NCI-H226 (cell line): ENCODE results near the gene F11.
"Not testable (repeated sequence)": the region's sequence is repeated elsewhere in the genome, so short reads cannot be mapped to it uniquely, and the experiment has no call there.

ENCODE experiments used
- DNase-seq: peaks from one replicate; pipeline ENCODE4 v3.0.0-alpha.2; 2015

F11 gene

DNA sequence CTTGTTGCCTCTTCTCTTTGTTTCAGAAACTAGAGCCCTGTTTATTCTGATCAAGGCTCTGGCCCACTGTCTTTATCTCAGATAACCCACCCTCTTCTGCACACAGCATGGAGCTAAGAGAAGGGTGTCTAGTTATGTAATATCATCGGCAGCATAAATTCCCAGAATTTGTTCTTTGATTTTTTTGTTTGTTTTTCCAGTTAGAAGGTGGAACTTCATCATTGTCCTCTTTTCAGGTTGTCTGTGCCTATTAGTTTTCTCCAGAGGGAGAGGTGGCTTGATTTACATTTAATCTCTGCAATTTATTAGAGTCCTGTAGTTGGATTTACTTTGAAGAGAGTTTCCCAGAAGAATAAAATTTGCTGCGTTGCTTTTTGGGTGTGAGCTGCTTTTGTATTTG, 15.2 kb upstream of the F11 start:
- DNase-seq: no peak

DNA sequence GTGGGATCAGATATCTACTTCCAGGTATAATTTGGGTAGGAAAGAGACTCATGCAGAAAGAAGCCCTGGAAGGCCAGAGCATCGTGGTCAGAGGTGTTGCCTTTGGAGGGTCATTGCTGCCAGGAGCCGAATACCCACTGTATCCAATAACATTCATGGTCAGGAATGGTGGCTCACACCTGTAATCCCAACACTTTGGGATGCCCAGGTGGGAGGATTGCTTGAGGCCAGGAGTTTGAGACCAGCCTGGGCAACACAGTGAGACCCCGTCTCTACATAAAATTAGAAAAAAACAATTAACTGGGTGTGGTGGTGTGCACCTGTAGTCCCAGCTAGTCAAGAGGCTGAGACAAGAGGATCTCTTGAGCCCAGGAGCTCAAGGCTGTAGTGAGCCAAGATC, 10.9 kb upstream of the F11 start:
- no peak for DNase-seq

DNA sequence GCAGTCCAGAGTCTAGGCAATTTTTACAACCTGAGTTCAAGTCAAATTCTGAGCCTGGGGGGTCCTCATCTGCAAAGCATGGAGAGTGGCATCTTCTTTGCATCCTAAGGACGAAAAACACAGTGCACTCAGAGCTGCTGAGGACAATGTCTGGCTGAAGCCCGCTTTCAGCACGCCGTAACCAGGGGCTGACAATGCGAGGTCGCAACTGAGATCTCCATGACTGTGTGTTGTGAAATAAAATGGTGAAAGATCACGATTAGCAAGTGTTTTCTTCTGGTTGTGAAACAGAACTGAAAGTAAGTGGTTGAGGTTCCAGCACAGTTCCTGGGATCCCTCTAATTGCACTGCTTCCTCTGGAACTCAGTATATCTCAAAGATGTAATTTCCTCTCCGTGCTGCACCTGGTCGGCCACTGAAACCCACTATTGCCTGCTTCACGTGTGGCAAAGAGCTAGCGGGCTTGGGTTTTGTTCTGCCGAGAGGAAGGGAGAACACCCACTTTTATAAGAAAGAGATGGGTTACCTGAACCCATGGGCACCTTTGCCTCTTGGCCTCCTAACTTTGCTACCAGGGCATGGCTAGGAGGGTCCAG, 7.7 kb upstream of the F11 start:
- no peak for DNase-seq

DNA sequence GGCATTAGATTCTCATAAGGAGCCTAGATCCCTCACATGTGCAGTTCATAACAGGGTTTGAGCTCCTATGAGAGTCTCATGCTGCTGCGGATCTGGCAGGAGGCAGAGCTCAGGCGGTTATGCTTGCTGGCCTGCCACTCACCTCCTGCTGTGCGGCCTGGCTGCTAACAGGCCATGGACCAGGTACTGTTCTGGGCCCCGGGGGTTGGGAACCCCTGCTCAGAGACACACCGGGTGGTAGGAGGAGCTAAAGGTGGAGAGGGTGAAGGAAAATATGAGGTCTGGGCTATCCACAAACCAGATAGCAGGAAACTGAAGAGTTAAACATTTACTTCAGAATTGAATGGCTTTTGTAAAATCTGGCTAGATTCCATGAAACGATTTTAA, 5.9 kb upstream of the F11 start:
- no peak for DNase-seq

DNA sequence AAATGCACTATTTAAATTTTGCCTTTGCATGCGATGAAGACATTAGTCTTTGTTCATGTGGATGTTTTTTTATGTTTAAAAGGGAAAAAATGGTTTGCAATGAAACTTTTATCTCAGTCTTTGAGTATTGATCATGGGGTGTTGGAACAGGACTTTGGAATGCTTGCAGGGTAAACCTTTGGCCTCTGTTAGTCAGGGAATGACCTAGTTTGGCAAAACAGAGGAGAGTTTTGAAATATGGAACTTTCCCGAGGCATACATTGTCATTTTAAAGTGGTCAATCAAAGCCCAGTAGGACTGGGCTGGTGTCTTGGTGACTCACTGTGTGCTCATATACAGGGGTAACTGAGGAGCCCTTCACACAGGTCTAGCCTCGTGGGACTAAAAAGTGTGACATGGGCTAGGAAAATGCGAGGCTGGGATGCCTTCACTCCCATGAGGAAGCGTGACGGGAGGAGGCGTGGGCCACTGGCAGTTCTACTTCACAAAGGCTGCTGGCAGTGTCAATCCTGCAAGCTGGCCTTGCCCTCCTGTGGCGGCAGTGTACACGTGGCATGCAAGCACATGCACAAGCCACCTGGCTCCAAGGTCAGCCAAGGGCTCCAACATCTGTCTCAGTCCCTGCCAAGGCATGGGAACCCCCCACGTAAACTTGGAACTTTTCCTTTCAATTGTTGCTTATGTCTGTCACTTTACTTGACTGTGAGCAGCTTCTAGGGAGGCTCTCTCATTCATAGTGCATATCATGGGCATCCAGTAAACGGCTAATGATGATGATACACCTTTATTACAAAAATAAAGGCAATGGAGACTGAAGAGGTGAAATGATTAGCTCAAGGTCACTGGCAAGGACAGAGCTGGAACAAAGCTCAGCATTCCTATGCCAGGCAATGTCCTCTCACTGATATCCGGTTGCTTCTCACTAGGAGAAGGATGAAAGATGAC, 5.2 kb upstream of the F11 start:
- no peak for DNase-seq

DNA sequence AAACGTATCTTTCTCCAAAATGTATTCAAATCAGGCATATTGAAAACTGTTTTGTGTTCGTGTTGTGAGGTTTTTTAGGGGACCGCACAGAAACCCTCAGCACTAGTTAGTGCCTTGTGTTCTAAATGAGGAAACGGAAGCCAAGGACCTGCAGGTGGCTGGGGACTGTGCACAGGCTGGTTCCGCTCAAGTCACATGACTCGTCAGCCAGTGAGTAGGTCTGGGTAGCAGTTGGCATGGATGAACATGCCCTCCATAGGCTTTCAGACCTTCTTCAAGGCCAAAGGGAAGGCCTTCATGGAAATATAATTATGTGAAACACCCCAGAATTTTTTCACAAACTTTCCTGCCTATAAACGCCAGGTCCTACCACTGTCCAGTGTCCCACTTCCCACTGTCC, 1.3 kb upstream of the F11 start:
- DNase-seq: no peak

DNA sequence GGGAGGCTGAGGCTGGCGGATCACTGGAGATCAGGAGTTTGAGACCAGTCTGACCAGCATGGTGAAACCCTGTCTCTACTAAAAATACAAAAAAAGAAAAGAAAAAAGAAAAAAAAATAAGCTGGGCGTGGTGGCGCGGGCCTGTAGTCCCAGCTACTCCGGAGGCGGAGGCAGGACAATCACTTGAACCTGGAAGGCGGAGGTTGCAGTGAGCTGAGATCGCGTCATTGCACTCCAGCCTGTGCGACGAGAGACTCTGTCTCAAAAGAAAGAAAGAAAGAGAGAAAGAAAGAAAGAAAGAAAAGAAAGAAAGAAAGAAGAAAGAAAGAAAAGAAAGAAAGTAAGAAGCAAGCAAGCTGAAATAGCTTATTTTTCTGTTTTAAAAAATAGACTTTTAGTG, 739 bp upstream of the F11 start:
- not testable (repeated sequence) for DNase-seq

DNA sequence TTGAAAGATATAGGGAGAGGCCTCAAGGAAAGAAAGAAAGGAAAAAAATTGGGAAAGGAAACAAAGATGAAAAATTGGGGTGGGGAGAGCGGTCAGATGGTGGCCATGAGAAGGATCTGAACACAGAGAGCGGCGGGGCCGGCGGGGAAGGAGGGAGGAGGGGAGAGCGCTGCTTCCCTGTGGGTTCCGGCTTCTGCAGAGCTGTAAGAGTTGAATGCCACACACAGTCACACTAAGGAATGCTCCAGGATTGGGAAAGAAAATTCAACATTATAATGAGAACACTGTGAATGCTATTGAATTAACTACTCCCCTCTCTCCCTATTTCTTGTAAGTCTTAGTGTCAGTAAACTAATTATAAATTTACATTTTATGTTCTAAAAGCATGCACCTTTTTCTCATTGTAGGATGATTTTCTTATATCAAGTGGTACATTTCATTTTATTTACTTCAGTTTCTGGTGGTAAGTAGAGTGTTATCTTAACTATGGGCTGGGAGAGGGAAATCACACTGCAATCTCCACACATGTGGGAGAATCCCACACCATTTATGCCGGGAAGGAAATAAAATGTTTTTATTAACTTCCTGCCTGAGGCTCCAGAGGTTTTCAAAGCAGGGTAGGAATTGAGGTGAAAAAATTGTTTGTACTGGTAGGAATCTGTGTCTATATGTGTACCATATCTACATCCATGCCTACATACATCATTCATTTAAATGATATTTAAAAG, 904 bp downstream of the F11 start:
- no peak for DNase-seq

DNA sequence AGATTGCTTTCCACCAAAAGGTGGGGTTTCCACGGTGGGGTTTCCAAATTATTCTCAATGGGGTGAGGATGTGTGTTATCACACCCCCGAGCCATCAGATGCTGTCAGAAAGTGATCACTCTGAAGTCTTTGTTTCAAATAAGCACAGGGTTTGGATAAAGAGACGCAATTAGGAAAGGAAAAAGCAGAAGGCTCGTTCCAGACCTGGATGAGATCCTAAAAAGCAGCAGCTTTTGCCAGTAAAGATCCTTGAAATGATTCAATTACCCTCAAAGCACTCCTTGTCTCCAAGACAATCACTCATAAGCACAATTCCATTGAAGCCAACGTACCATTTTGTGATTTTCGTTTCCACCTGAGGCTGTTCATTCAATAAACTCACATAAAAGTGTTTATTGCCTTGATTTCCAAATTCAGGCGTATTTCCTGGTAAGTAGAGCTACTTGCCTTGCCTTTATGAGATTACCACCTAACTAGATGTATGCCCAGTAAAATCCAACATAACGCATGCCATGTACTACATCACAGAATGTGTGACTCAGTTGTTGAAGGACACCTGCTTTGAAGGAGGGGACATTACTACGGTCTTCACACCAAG, 5.2 kb downstream of the F11 start:
- no peak for DNase-seq

DNA sequence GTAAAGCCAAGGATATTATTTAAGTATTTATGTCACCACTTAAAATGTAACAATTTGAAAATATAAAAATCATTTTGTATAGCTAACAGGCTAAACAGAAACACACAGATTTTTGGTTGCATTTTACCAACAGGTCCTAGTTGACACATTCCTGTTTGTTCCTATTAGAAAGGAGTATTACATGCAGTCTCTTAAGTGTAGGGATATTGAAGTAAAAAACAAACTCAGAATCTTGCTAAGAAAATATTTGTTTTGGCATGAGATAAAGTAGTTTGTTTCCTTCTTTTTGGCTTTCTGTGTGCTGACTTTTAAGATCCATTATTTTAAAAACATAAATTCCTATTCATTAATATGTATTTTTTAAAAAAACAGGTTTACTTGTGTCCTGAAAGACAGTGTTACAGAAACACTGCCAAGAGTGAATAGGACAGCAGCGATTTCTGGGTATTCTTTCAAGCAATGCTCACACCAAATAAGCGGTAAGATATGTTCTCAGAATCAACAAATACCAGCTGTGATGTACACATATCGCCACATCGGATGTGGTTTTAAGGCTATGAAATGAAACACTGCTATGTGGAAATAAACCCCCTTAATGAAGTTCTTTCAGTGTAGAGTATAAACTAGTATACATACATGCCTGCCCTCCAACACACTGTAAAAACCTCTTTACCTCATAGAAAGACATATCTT, 6.9 kb downstream of the F11 start:
- no peak for DNase-seq

DNA sequence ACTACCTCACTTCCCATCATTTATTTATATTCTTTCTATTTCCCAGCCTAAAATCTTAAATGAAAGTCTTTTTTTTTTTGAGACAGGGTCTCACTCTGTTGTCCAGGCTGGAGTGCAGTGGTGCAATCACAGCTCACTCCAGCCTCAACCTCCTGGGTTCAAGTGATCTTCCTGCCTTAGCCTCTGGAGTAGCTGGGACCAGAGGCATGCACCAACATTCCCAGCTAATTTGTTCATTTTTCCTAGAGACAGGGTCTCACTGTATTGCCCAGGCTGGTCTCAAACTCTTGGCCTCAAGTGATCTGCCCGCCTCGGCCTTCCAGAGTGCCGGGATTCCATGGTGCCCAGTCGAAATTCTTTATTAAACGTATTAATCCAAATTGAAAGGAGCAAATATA, 7.4 kb downstream of the F11 start:
- DNase-seq: not testable (repeated sequence)

DNA sequence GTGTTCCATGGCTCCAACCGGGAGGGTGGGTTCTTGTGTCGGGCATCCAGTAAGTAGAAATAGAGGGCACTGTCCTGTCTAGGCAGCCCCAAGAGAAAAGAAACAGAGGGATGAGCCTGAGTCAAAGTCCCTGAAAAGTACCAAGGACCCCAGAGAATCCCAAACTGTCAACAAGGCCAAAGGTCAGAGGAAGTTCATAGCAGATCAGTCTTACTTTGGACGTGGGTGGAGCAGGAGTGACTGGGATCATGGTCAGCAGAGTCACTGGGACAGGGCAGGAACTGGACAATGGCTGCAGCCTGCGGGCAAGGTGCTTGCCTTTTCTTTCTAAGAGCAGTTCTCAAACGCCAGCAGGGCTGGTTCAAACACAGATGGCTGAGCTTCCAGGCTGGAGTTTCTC, 17.3 kb downstream of the F11 start:
- no peak for DNase-seq

DNA sequence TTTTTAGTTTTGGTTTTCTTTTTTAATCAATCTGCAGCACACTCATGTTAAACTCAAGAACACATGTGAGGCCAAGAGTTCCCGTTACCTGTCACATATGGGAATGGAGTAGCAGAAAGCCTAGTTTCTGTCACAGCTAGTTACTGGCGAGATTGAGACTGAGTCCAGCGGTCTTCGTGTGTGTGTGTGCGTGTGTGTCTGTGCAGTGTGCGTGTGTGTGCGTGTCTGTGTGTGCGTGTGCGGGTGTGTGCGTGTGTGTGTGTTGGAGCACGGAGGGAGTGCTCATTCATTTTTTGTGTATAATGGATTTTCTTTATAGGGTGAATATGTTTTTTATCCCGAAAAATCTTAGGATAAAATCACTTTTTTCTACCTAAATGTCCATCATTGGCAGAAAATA, 19.2 kb downstream of the F11 start:
- no peak for DNase-seq

DNA sequence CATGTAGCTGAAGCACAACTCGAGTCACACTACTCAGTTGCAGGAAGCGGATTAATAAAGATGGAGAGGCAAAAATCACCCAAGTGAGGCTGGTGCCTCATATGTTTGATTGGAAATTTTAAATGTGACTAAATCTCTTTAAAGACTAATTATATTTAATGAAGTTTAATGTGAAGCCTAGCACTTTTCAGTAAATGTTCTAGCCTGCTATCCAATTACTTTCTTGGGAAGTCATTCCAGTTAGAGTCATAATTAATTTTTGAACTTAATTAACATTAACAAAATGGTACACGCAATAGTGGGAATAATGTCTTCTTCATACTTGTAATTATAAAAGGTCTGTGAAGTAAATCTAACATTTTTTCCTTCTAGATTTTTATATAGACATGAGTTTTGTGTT, 20.6 kb downstream of the F11 start:
- no peak for DNase-seq

DNA sequence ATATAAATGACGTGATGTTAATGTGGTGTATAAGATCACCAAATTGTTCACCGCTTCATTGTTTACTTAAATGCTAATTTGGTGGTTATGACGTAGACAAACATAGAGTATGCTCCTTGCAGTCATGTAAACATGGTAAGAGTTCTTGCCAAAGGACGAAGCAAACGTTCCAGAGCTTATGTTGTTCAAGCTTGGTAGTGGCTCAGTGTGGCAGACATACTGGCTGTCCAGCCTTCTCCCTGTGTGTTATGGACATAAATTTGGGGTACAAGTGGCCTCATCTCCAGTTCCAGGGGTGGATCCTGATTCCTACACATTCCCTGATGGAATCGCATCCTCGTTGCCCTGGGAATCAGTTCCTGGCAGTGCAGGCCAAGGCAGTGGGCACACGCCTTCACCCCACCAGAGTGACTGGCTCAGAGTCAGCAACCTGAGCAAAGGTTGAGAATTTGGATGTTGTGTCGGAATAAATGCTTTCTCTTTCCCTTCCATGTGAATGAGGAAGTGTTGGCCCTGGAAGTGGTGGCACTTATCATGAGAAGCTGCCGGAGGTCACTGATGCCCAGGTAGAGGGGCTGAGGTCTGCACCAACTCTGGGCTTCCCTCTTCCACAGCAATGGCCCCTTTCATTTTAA, 25.4 kb downstream of the F11 start:
- no peak for DNase-seq

DNA sequence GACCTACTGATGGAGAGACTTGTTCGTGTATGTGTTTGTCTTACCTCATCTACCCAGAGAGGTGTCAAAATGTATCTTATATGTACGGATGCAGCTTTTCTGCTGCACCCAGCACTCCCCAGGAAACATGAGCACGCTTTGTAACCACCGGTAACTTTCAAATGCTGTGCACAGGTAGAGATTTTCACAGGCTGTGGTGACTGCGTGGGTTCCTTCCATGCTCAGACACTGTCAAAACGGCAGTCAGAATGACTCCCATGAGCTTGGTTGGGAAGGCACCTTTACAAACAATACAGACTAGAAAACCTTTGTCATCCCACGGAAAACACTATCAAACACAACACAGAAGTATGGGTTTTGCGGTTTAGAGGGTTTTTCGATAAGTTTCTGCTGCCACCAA, 28.2 kb downstream of the F11 start:
- DNase-seq: no peak

DNA sequence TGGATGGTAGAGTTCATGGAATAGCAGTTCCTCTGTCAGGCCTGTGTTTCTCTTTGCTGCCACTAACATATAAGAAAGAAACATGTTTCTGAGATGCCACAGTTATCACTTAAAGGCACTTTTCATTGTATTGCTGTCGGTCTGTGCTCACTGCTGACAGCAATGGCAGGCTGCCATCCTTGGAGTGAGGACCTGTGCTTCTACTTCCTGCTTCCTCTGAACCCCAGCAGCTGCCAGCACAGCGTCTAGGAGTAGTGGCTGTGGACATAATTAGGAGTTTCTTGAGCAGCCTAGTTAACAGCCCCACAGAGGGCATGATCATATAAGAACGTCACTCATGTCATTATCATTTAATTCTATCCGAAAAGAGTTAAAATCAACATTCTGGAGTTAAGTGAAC, 30.5 kb downstream of the F11 start:
- no peak for DNase-seq

DNA sequence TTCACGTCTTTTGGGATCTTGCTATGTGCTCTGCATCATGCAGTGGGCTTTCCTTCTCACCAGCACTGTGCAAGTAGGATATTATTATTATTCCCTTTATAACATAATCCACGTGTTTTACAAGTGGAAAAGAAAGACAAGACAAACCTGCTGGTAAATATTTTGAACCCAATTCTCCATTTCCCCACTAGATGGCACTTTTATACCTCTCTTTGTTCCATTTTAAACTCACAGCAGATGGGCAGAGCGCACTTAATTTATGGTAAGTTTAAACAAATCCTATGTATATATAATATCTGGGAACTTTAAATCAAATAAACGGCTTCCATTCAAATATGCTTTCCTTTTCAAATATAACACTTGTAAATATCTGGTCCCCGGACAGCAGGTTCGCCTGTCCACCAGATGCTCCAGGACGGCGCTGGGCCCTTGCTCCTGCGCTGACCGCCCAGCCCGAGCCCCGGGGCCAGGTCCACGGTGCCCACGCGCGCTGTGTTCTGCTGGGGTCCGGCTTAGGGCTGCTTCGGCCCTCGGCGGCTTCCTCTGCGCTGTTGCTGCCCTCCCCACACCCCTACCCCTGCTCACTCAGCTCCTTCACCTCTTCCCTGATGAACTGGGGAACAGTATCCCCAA, 31.1 kb downstream of the F11 start:
- DNase-seq: no peak

DNA sequence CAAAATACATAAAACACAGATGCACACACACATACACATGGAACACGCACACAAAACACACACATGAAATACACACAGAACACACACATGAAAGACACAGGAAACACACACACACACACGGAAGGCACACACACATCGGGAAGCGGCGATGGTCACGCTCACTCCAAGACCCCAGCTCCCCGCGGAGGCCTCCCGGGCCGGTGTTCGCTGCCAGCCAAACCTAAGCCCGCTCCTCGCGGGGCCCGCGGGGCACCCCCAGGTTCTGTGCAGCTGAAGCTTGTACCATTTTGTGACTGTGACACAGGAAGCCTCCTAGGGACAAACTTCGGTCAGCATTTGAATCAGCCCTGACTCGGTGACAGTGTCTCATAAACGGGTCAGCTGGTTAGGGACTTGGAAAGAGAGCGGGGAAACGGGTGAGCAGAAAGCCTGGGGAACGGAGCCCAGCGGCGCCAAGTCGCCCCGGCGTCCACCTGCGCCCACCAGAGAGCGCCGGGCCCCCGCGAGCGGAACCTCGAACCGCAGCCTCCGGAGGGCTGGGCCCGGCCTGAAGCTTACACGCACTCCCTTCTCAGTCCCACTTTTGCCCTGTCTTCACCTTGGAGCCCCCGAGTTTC, 32.1 kb downstream of the F11 start:
- no peak for DNase-seq

DNA sequence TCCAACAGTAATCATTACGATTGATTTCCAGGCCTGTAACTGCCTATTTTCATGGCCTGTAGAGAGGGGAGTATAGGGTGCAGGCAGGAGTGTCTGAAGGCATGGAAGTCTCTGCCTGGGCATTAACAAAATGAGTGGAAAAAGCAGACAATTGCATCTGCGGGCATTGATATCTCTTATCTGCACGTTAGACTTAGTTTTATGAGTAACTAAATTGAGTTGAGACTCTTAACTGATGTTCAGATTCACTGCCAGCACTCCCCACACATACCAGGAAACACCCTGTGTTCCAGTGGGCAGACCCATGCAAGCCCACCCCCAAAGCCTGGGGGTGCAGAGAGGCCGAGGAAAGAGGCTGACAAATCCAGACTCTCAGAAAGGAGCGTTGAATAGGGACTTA, 33.3 kb downstream of the F11 start:
- no peak for DNase-seq

DNA sequence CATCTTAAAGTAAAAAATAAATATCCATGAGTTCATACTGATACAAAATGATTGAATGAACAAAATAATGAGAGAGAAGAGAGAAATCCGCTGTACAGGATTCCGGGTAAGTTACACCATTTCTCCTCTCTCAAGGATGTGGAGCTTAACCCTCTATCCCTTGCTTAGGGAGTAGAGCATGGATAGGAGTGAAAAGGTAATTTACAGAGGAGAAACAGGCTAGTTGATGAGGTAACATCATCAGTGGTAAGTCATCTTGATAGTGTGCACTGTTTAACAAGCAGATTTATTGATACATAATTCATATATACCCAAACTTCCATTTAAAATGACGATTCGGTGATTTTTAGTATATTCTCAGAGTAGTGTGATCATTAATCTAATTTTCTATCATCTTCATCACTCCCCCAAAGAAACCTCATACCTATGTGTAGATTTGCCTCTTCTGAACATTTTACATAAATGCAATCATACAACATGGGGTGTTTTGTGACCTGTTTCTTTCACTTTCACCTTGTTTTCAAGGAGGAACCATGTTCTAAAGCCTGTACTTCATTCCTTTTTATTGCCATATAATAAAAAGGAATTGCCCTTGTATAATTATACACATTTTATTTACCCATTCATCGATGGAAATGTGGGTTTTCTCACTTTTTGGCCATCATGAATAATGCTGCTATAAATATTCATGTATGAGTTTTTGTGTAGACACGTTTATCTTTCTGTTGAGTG, 34.8 kb downstream of the F11 start:
- no peak for DNase-seq
